ENCODE measurements around the gene GPX4.

The GPX4 gene

GRCh38 chr19:1129535-1129934, 25.7 kb downstream of the GPX4 start:
- TF ChIP-seq CTCF (IDR thresholded peaks at IDR 0.05; ENCODE audit: borderline replicate concordance, control extremely low read depth, extremely low read depth, insufficient read depth, missing control alignments) = no peak
- no peak for DNase-seq (ENCODE audit: low spot score)
- in situ Hi-C loops (cut with MboI; ENCODE audit: low sequenced_read_pairs, unreplicated experiment) = no loop called here

GRCh38 chr19:1130771-1131717, 27.2 kb downstream of the GPX4 start:
- TF ChIP-seq CTCF (IDR thresholded peaks at IDR 0.05; ENCODE audit: borderline replicate concordance, control extremely low read depth, extremely low read depth, insufficient read depth, missing control alignments) = no peak
- in situ Hi-C loops (cut with MboI; ENCODE audit: low sequenced_read_pairs, unreplicated experiment) = no loop called here
- no peak for DNase-seq (ENCODE audit: low spot score)

GRCh38 chr19:1131718-1132551, 28.1 kb downstream of the GPX4 start:
- no peak for TF ChIP-seq CTCF (IDR thresholded peaks at IDR 0.05; ENCODE audit: borderline replicate concordance, control extremely low read depth, extremely low read depth, insufficient read depth, missing control alignments)
- in situ Hi-C loops (cut with MboI; ENCODE audit: low sequenced_read_pairs, unreplicated experiment) = no loop called here
- DNase-seq (ENCODE audit: low spot score) = peak; percentile 90

GRCh38 chr19:1132552-1133383, 29.0 kb downstream of the GPX4 start:
- TF ChIP-seq CTCF (IDR thresholded peaks at IDR 0.05; ENCODE audit: borderline replicate concordance, control extremely low read depth, extremely low read depth, insufficient read depth, missing control alignments) = no peak
- in situ Hi-C loops (cut with MboI; ENCODE audit: low sequenced_read_pairs, unreplicated experiment) = no loop called here
- no peak for DNase-seq (ENCODE audit: low spot score)

GRCh38 chr19:1133471-1133929, 29.7 kb downstream of the GPX4 start:
- DNase-seq (ENCODE audit: low spot score) = peak; percentile 93
- in situ Hi-C loops (cut with MboI; ENCODE audit: low sequenced_read_pairs, unreplicated experiment) = no loop called here

More at GRCh38 chr19:1133471-1133929, 29.7 kb downstream of the GPX4 start:
- TF ChIP-seq CTCF (IDR thresholded peaks at IDR 0.05; ENCODE audit: borderline replicate concordance, control extremely low read depth, extremely low read depth, insufficient read depth, missing control alignments) = no peak
